HCT116 (cell line): ENCODE measurements around the gene TMEM204. TPM values are rescaled to one million over a fixed set of nuclear protein-coding genes. Genes with fewer than 3 reads are reported as not detected.

Experiments used
- ATAC-seq: fragments of 200-7000 bp; cut with Tn5 transposase; 2 replicates; pipeline ENCODE4 v1.9.1; 2020; ENCODE audit warnings: mild to moderate bottlenecking, moderate library complexity
- BruUV-seq: library from RNA; stranded (reverse); fragments of 400-500 nt; replicated peaks from 2 replicates; lab custom pipeline; 2021; lab: Mats Ljungman, UMichigan
- CTCF ChIA-PET: fragments of 300-600 bp; sonication (Branson Sonifier 250); formaldehyde crosslinking; loops from one replicate; lab custom pipeline; 2021; ENCODE audit warnings: antibody characterized with exemption; lab: Charles Lee
- POLR2A ChIA-PET: fragments of 300-600, 350-600 bp; sonication (Branson Sonifier 250); formaldehyde crosslinking; loops from one replicate; lab custom pipeline; 2021; ENCODE audit warnings: antibody characterized with exemption; lab: Charles Lee
- RAD21 ChIA-PET, 2 experiments: fragments of 300-600 bp; sonication (Branson Sonifier 250); formaldehyde crosslinking; loops; one replicate each; lab custom pipeline; 2023; ENCODE audit warnings: low total read pairs in 2 of 2; ENCODE audit not compliant: uncharacterized antibody in 2 of 2, unreplicated experiment in 2 of 2, low non-redundant PET in 1 of 2; lab: Charles Lee
- DNase-seq: peaks from one replicate; pipeline ENCODE4 v3.0.0-alpha.2; 2010; ENCODE audit warnings: low read depth, low spot score
- H2AFZ ChIP-seq: fragments of 200-600 bp; shearing (Covaris generic), sonication (generic); 2 replicates; pipeline ENCODE4 v1.6.1; 2017; ENCODE audit warnings: low read depth, mixed run types, mixed read lengths, antibody characterized with exemption, low read length; ENCODE audit not compliant: poor library complexity, severe bottlenecking
- H3K27ac ChIP-seq: 2 replicates; pipeline ENCODE4 v1.5.1; 2012; ENCODE audit warnings: low read depth, low read length
- H3K27me3 ChIP-seq: fragments of 200-600 bp; sonication (generic); 2 replicates; pipeline ENCODE4 v1.6.1; 2016; ENCODE audit warnings: mixed run types, low read length, mixed read lengths; ENCODE audit not compliant: insufficient read depth
- H3K36me3 ChIP-seq, 2 experiments: fragments of 200-500 bp in 1 of 2; fragments of 200-600 bp in 1 of 2; sonication (Bioruptor generic) in 1 of 2; sonication (generic) in 1 of 2; 2 replicates each; pipeline versions ENCODE4 v1.5.1 to v1.6.1; 2014 to 2016; ENCODE audit warnings: low read length in 2 of 2, inconsistent platforms in 1 of 2, mixed read lengths in 1 of 2, mixed run types in 1 of 2; ENCODE audit not compliant: insufficient read depth in 2 of 2, control insufficient read depth in 1 of 2
- H3K4me1 ChIP-seq, 2 experiments: fragments of 200-600 bp in 1 of 2; sonication (generic) in 1 of 2; 2 replicates each; pipeline versions ENCODE4 v1.5.1 to v1.6.1; 2012 to 2017; ENCODE audit warnings: low read length in 2 of 2, inconsistent platforms in 1 of 2, mild to moderate bottlenecking in 1 of 2, mixed read lengths in 1 of 2, mixed run types in 1 of 2, moderate library complexity in 1 of 2; ENCODE audit not compliant: insufficient read depth in 2 of 2, control insufficient read depth in 1 of 2
- H3K4me2 ChIP-seq: fragments of 200-600 bp; sonication (generic); 2 replicates; pipeline ENCODE4 v1.6.1; 2017; ENCODE audit warnings: mixed run types, low read length, mixed read lengths
- H3K4me3 ChIP-seq, 2 experiments: fragments of 200-600 bp in 1 of 2; sonication (generic) in 1 of 2; replicated peaks in 1 of 2; 2 replicates each; pipeline ENCODE4 v1.5.1; 2011 to 2016; ENCODE audit warnings: low read length in 2 of 2, control low read depth in 1 of 2, low read depth in 1 of 2, mild to moderate bottlenecking in 1 of 2, mixed read lengths in 1 of 2, mixed run types in 1 of 2
- H3K79me2 ChIP-seq: fragments of 200-600 bp; sonication (generic); 2 replicates; pipeline ENCODE4 v1.6.1; 2017; ENCODE audit warnings: mild to moderate bottlenecking, mixed run types, low read length, moderate library complexity, mixed read lengths; ENCODE audit not compliant: insufficient read depth
- H3K9ac ChIP-seq: fragments of 200-600 bp; sonication (generic); 2 replicates; pipeline ENCODE4 v1.6.1; 2016; ENCODE audit warnings: low read length, mixed read lengths
- H3K9me2 ChIP-seq: fragments of 200-600 bp; sonication (generic), shearing (Covaris generic); 2 replicates; pipeline ENCODE4 v1.6.1; 2017; ENCODE audit warnings: mixed run types, mild to moderate bottlenecking, moderate library complexity; ENCODE audit not compliant: insufficient read depth
- H3K9me3 ChIP-seq, 2 experiments: fragments of 200-500 bp in 1 of 2; fragments of 200-600 bp in 1 of 2; sonication (Bioruptor generic) in 1 of 2; sonication (generic) in 1 of 2; 2 replicates each; pipeline ENCODE4 v1.6.1; 2014 to 2017; ENCODE audit warnings: low read length in 2 of 2, mixed read lengths in 2 of 2, inconsistent platforms in 1 of 2, low read depth in 1 of 2, mild to moderate bottlenecking in 1 of 2, mixed run types in 1 of 2, moderate library complexity in 1 of 2; ENCODE audit not compliant: control insufficient read depth in 1 of 2, insufficient read depth in 1 of 2
- H4K20me1 ChIP-seq: fragments of 200-600 bp; sonication (generic), shearing (Covaris generic); 2 replicates; pipeline ENCODE4 v1.6.1; 2017; ENCODE audit warnings: mixed run types, mild to moderate bottlenecking, moderate library complexity; ENCODE audit not compliant: insufficient read depth
- CBX3 ChIP-seq: IDR thresholded peaks from 2 replicates; pipeline ENCODE4 v1.6.1; 2012; ENCODE audit warnings: low read depth
- POLR2AphosphoS5 ChIP-seq: IDR thresholded peaks from 2 replicates; pipeline ENCODE4 v1.6.1; 2011; ENCODE audit warnings: mild to moderate bottlenecking, low read depth, low read length, moderate library complexity
- SRF ChIP-seq: IDR thresholded peaks from 2 replicates; pipeline ENCODE4 v1.6.1; 2012; ENCODE audit warnings: low read depth
- intact Hi-C: fragments of 100-400 bp; cut with micrococcal nuclease; formaldehyde crosslinking; loops from 2 replicates; pipeline ENCODE4 v1.10.0; 2022
- total RNA-seq: library from RNA; stranded (reverse); gene quantifications from one replicate; pipeline ENCODE4 v1.2.1, GENCODE V29; 2021; ENCODE audit not compliant: unreplicated experiment
- TF ChIP-seq, protein P1 (sequence below): IDR thresholded peaks from 2 replicates; pipeline ENCODE4 v1.6.1; 2012
- TF ChIP-seq, protein P2 (sequence below), 3 experiments: fragments of 200-600 bp in 1 of 3; sonication (generic) in 1 of 3; IDR thresholded peaks in 2 of 3; conservative IDR thresholded peaks in 1 of 3; 2 replicates each; pipeline ENCODE4 v1.5.1; 2012 to 2017; ENCODE audit warnings: low read depth in 2 of 3, low read length in 2 of 3, antibody characterized with exemption in 1 of 3, borderline replicate concordance in 1 of 3, control low read depth in 1 of 3, mild to moderate bottlenecking in 1 of 3, mixed read lengths in 1 of 3, mixed run types in 1 of 3, moderate library complexity in 1 of 3; ENCODE audit not compliant: insufficient read depth in 1 of 3
- TF ChIP-seq, protein P3 (sequence below): IDR thresholded peaks from 2 replicates; pipeline ENCODE4 v1.6.1; 2012; ENCODE audit warnings: low read depth

TMEM204 gene
- total RNA-seq, 1 experiment from 2014 or later: 0.22 TPM

DNA sequence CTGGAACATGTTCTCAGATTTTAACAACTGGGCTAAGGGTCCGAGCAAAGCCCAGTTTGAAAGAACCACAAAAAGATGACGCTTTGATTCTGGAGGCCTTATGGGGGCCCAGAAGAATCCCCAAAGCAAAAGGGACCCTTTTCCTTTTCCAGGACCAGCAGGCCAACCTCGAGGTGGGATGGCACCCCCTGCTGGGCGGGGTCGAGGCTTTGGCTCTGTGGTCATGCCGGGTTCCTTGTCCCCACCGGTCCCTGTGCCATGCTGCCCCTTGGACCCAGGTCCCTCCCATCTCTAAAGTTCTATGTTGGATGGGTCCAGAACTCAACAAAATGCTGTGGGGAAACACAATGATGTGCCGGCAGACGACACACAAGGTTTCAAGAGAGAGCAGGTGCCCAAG lies 30.9 kb downstream of the TMEM204 start:
- H3K9ac ChIP-seq: no peak overlapping the region
- ChIA-PET POLR2A (no interaction called here), RAD21 (no interaction called here), CTCF (no interaction called here)
- H3K36me3 ChIP-seq: peaks cover 4% of the 10 kb centered on the region in 2 experiments; a peak in 3 of 4 replicates
- no peak overlapping the region for H3K4me3 ChIP-seq
- H3K27ac ChIP-seq: no peak overlapping the region
- BruUV-seq: no TSS peak
- no peak overlapping the region for H2AFZ ChIP-seq
- no peak for TF ChIP-seq POLR2AphosphoS5
- TF ChIP-seq, protein P1, sequence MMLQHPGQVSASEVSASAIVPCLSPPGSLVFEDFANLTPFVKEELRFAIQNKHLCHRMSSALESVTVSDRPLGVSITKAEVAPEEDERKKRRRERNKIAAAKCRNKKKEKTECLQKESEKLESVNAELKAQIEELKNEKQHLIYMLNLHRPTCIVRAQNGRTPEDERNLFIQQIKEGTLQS: no peak
- TF ChIP-seq, protein P2, sequence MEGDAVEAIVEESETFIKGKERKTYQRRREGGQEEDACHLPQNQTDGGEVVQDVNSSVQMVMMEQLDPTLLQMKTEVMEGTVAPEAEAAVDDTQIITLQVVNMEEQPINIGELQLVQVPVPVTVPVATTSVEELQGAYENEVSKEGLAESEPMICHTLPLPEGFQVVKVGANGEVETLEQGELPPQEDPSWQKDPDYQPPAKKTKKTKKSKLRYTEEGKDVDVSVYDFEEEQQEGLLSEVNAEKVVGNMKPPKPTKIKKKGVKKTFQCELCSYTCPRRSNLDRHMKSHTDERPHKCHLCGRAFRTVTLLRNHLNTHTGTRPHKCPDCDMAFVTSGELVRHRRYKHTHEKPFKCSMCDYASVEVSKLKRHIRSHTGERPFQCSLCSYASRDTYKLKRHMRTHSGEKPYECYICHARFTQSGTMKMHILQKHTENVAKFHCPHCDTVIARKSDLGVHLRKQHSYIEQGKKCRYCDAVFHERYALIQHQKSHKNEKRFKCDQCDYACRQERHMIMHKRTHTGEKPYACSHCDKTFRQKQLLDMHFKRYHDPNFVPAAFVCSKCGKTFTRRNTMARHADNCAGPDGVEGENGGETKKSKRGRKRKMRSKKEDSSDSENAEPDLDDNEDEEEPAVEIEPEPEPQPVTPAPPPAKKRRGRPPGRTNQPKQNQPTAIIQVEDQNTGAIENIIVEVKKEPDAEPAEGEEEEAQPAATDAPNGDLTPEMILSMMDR (IDR thresholded peaks at IDR 0.05 in 2 of 3, conservative IDR thresholded peaks at IDR 0.05 in 1 of 3; ENCODE audit: borderline replicate concordance in 1 of 3, insufficient read depth in 1 of 3, low read depth in 2 of 3, low read length in 2 of 3): 0 out of 6 replicates have a peak, but pooled peaks of 1 of the 3 experiments have one; percentile 25
- TF ChIP-seq SRF: no peak
- H3K9me2 ChIP-seq: no peaks in the 10 kb centered on the region
- no peaks in the 10 kb centered on the region for H3K9me3 ChIP-seq
- H4K20me1 ChIP-seq: no peaks in the 10 kb centered on the region
- intact Hi-C loops: no loop called here
- no peaks in the 10 kb centered on the region for H3K27me3 ChIP-seq
- H3K4me1 ChIP-seq: no peaks in the 10 kb centered on the region
- ATAC-seq: no peak
- no peak for DNase-seq
- no peaks in the 10 kb centered on the region for H3K79me2 ChIP-seq
- H3K4me2 ChIP-seq: no peak overlapping the region

DNA sequence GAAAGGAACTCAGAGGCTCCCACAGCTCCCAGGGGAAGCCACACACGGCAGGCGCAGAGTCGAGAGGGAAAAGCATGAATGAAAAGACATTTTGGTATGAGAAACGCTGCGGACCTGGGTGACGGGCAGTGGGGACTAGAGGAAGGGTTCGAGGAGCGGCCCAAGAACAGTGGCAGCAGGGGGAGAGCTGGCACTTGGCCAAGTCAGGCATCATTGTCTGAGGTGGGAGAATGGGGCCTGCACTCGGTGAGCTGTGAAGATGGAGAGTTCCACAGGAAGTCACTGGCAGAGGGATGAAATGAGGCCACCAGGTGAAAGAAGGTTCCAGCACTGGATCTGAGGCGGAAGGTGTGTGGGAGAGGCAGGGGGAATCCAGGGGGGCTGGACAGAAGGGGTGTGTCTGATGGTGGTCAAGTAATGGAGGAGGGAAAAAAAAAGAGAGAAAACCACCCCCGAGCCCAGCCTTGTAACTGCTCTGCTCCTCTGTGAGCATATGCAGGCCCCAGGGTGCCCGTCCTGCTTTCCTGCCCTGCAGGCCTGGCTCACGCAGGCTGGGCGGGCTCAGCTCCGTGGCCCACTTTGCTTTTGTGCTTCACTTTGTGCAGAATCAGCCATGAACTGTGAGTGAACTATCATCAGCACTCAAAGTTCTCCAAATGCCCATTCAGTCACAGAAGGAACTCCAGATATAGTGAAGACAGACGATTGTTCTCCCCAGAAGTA lies 31.8 kb downstream of the TMEM204 start:
- intact Hi-C loops: no loop called here
- Histone ChIP-seq H3K36me3 (peaks cover 2 to 4% of the 10 kb centered on the region in 2 experiments; a peak in 2 of 4 replicates), H3K4me1 (no peaks in the 10 kb centered on the region), H3K4me2 (no peak overlapping the region), H3K9ac (no peak overlapping the region), H3K27ac (no peak overlapping the region), H3K27me3 (no peaks in the 10 kb centered on the region), H3K9me2 (no peaks in the 10 kb centered on the region), H3K79me2 (no peaks in the 10 kb centered on the region), H2AFZ (no peak overlapping the region), H3K4me3 (no peak overlapping the region), H3K9me3 (no peaks in the 10 kb centered on the region), H4K20me1 (no peaks in the 10 kb centered on the region)
- ChIA-PET POLR2A (no interaction called here), RAD21 (no interaction called here), CTCF (no interaction called here)
- ATAC-seq (no peak), DNase-seq (no peak)
- no TSS peak for BruUV-seq
- TF ChIP-seq, protein P1: no peak
- TF ChIP-seq, protein P3, sequence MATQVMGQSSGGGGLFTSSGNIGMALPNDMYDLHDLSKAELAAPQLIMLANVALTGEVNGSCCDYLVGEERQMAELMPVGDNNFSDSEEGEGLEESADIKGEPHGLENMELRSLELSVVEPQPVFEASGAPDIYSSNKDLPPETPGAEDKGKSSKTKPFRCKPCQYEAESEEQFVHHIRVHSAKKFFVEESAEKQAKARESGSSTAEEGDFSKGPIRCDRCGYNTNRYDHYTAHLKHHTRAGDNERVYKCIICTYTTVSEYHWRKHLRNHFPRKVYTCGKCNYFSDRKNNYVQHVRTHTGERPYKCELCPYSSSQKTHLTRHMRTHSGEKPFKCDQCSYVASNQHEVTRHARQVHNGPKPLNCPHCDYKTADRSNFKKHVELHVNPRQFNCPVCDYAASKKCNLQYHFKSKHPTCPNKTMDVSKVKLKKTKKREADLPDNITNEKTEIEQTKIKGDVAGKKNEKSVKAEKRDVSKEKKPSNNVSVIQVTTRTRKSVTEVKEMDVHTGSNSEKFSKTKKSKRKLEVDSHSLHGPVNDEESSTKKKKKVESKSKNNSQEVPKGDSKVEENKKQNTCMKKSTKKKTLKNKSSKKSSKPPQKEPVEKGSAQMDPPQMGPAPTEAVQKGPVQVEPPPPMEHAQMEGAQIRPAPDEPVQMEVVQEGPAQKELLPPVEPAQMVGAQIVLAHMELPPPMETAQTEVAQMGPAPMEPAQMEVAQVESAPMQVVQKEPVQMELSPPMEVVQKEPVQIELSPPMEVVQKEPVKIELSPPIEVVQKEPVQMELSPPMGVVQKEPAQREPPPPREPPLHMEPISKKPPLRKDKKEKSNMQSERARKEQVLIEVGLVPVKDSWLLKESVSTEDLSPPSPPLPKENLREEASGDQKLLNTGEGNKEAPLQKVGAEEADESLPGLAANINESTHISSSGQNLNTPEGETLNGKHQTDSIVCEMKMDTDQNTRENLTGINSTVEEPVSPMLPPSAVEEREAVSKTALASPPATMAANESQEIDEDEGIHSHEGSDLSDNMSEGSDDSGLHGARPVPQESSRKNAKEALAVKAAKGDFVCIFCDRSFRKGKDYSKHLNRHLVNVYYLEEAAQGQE: no peak
- TF ChIP-seq POLR2AphosphoS5 (no peak), CBX3 (no peak)
